Smooth muscle cell (in vitro differentiated cells): ENCODE measurements around the gene RUNX3. TPM values are rescaled to one million over a fixed set of nuclear protein-coding genes. Genes with fewer than 3 reads are reported as not detected.

Experiments
- DNase-seq: peaks from one replicate; lab custom pipeline; 2025; ENCODE audit not compliant: unreplicated experiment; lab: John Stamatoyannopoulos, UW
- H2AFZ ChIP-seq: fragments of 200-600 bp; sonication (generic); 2 replicates; pipeline ENCODE4 v1.6.0; 2016; ENCODE audit warnings: antibody characterized with exemption, low read depth, mild to moderate bottlenecking
- H3F3A ChIP-seq: fragments of 200-600 bp; sonication (generic); 2 replicates; pipeline ENCODE4 v1.6.0; 2017; ENCODE audit warnings: antibody characterized with exemption, low read depth
- H3K27ac ChIP-seq: fragments of 200-600 bp; sonication (generic); 2 replicates; pipeline ENCODE4 v1.5.1; 2016; ENCODE audit warnings: low read depth, mild to moderate bottlenecking
- H3K27me3 ChIP-seq: fragments of 200-600 bp; sonication (generic); 2 replicates; pipeline ENCODE4 v1.6.1; 2016; ENCODE audit warnings: low read depth, mild to moderate bottlenecking
- H3K36me3 ChIP-seq: fragments of 200-600 bp; sonication (generic); 2 replicates; pipeline ENCODE4 v1.5.1; 2016; ENCODE audit warnings: low read depth
- H3K4me1 ChIP-seq: fragments of 200-600 bp; sonication (generic); 2 replicates; pipeline ENCODE4 v1.5.1; 2016; ENCODE audit warnings: low read depth
- H3K4me2 ChIP-seq: fragments of 200-600 bp; sonication (generic); 2 replicates; pipeline ENCODE4 v1.6.0; 2016; ENCODE audit warnings: mild to moderate bottlenecking
- H3K4me3 ChIP-seq: fragments of 200-600 bp; sonication (generic); 2 replicates; pipeline ENCODE4 v1.5.1; 2016; ENCODE audit warnings: mild to moderate bottlenecking
- H3K79me2 ChIP-seq: fragments of 200-600 bp; sonication (generic); 2 replicates; pipeline ENCODE4 v1.6.0; 2016; ENCODE audit warnings: low read depth, mild to moderate bottlenecking
- H3K9ac ChIP-seq: fragments of 200-600 bp; sonication (generic); 2 replicates; pipeline ENCODE4 v1.6.0; 2016; ENCODE audit warnings: low read depth
- H3K9me3 ChIP-seq: fragments of 200-600 bp; sonication (generic); replicated peaks from 2 replicates; pipeline ENCODE4 v1.5.1; 2016; ENCODE audit warnings: low read depth
- H4K20me1 ChIP-seq: fragments of 200-600 bp; sonication (generic); 2 replicates; pipeline ENCODE4 v1.6.0; 2016; ENCODE audit warnings: low read depth
- WGBS: methylation state at CpG from one replicate; pipeline ENCODE4 v1.1.7; 2016; ENCODE audit warnings: low lambda C conversion rate; 5-methylcytosine and 5-hydroxymethylcytosine counted together
- polyA plus RNA-seq: library from polyadenylated mRNA; unstranded; fragments of >200 nt; fragmentation: Nextera tagmentation; extraction: Ambion mirVana; gene quantifications from 2 replicates; pipeline ENCODE4 v1.2.1, GENCODE V29; 2016
- total RNA-seq: library from RNA; depleted of rRNA; stranded (reverse); fragments of >200 nt; gene quantifications from 2 replicates; pipeline ENCODE4 v1.2.3, GENCODE V29; 2014
- TF ChIP-seq, protein P1 (sequence below): fragments of 200-600 bp; sonication (generic); IDR thresholded peaks from 2 replicates; pipeline ENCODE4 v1.5.1; 2017; ENCODE audit warnings: borderline replicate concordance, mild to moderate bottlenecking, antibody characterized with exemption; ENCODE audit not compliant: insufficient read depth, poor library complexity, severe bottlenecking

RUNX3 gene
- total and polyA plus RNA-seq, 2 experiments from 2014 or later: 4.5 to 8.2 TPM

DNA sequence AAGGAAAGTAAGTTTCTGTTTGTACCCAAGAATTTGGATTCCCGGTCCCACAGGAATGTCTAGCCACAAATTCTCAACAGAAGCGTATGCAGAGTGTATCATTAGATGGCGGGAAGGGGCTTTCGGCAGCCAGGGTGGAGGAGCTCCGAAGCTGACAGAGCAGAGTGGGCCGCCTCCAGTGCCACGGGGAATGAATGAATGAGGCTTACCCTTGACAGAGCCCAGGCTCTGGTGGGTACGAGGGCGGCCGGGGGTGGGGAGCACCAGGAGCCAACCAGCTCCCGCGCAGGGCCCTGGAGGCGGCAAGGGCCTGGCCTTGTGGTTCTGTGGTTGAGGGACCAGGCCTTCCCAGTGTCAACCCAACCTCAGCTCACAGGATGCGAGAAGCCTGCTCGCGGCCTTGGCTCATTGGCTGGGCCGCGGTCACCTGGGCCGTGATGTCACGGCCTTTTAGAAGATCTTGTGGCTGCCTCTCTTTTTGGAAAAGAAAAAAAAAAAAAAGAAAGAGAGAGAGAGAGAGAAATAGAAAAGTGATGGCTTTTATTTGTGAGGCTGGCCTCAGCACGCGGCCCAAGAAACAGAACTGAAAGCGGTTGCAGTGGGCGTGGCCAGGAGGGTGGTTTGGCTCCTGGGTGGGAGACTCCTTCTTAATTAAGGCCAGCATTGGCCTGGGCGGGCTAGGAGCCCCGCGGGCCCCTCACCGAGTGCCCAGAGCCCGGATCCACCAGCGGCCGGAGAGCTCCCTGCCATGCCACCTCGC is 34.9 kb upstream of the RUNX3 start:
- Histone ChIP-seq H3K4me1 (peaks cover under 1% of the 10 kb centered on the region), H3F3A (peaks cover 5% of the 10 kb centered on the region), H3K4me2 (peak overlapping the region; percentile 79), H2AFZ (no peak overlapping the region), H3K79me2 (peaks cover 9% of the 10 kb centered on the region), H3K27ac (peak overlapping the region; percentile 89), H3K9ac (peak overlapping the region; percentile 67), H3K4me3 (no peak overlapping the region), H3K36me3 (no peaks in the 10 kb centered on the region), H3K9me3 (no peaks in the 10 kb centered on the region), H4K20me1 (no peaks in the 10 kb centered on the region), H3K27me3 (no peaks in the 10 kb centered on the region)
- 59% methylated on average over 29 of the region's 32 CpGs for WGBS
- TF ChIP-seq, protein P1, sequence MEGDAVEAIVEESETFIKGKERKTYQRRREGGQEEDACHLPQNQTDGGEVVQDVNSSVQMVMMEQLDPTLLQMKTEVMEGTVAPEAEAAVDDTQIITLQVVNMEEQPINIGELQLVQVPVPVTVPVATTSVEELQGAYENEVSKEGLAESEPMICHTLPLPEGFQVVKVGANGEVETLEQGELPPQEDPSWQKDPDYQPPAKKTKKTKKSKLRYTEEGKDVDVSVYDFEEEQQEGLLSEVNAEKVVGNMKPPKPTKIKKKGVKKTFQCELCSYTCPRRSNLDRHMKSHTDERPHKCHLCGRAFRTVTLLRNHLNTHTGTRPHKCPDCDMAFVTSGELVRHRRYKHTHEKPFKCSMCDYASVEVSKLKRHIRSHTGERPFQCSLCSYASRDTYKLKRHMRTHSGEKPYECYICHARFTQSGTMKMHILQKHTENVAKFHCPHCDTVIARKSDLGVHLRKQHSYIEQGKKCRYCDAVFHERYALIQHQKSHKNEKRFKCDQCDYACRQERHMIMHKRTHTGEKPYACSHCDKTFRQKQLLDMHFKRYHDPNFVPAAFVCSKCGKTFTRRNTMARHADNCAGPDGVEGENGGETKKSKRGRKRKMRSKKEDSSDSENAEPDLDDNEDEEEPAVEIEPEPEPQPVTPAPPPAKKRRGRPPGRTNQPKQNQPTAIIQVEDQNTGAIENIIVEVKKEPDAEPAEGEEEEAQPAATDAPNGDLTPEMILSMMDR: no peak
- no peak for DNase-seq

DNA sequence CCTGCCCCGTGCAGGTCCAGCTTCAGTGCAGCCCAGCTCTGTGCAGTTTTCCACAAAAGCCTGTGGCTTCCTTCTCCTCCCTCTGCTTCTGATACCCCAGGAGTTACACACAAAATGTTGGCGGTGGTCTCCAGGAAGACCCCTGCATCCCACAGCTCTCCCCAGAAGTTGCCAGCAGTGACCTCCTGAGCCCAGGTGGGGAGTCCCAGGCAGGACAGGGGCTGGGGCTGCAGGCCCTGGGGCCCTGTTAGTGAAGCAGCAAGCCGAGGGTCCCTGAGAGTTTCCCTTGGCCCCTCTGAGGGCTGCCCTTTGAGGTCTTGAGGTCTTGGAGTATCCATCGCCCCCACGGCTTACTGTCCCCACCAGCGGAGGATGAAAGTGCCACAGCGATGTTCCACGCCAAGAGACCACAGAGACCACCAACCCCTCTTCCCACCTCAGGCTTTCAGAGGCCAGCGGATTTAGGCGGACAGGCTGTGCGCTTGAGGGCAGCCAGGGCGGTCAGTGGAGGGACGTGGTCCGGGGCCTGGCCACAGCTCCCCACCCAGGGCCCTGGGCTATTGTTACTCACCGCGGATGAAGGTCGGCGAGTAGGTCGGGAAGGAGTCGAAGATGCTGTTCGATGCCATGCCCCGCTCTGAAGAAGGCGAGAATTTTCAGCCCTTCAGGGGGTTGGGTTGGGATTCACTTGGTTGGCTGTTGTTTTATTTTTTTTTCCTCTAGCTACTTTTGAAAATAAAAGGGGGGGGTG is 34.0 kb upstream of the RUNX3 start:
- Histone ChIP-seq H3K79me2 (peaks cover 9% of the 10 kb centered on the region), H3K4me3 (no peak overlapping the region), H2AFZ (no peak overlapping the region), H3K27me3 (no peaks in the 10 kb centered on the region), H3K4me2 (peak overlapping the region; percentile 79), H3K9me3 (no peaks in the 10 kb centered on the region), H3K36me3 (no peaks in the 10 kb centered on the region), H3K9ac (peak overlapping the region; percentile 67), H3K27ac (peak overlapping the region; percentile 89), H3F3A (peaks cover 5% of the 10 kb centered on the region), H4K20me1 (no peaks in the 10 kb centered on the region), H3K4me1 (no peaks in the 10 kb centered on the region)
- 88% methylated on average over 23 of the region's 23 CpGs for whole genome bisulfite sequencing
- DNase-seq: no peak
- TF ChIP-seq, protein P1: no peak

DNA sequence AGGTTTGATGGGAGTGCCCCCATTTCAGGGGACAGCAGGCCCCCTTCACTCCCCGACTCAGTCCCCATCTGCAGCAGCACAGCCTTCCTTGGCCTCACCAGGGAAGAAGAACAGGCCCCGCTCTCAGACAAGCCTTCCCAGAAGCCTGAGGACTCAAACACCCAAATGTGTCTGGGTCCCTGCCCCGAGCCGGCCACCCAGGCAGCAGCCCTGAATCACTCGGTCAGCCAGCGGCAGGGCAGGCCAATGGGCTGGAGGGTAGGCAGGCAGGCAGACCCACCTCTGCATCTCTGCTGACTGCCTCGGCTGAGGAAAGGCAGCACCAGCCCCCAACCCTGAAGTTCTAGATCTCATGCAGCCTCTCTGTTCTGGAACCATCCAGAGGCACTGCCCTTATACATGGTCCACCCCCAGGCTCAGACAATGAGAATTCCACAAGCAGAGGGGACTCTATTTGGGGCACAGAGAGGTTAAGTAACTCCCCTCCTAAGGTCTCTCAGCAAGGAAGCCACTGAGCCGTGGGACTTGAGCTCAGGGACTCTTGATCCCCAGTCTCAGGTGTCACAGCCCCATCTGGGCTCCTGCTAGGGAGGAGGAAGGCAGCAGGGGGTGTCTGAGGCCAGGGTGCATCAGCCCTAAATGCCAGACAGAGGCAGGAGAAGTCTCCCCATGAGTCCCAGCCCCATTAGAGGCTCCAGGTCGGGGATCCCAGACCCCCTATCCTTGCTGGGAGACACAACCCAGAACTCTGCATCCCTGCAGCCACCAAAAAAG is 33.2 kb upstream of the RUNX3 start:
- TF ChIP-seq, protein P1: no peak
- Histone ChIP-seq H3K9ac (peak overlapping the region; percentile 67), H3K4me1 (no peaks in the 10 kb centered on the region), H4K20me1 (no peaks in the 10 kb centered on the region), H3F3A (peaks cover 5% of the 10 kb centered on the region), H3K4me3 (no peak overlapping the region), H3K9me3 (no peaks in the 10 kb centered on the region), H2AFZ (no peak overlapping the region), H3K79me2 (peaks cover 9% of the 10 kb centered on the region), H3K27ac (peak overlapping the region; percentile 89), H3K4me2 (peak overlapping the region; percentile 79), H3K36me3 (no peaks in the 10 kb centered on the region), H3K27me3 (no peaks in the 10 kb centered on the region)
- 42% methylated on average over 9 of the region's 9 CpGs for WGBS
- DNase-seq: no peak
